Neural progenitor cell (in vitro differentiated cells): ENCODE data around the gene MYBPHL.

Experiments
- EZH2 ChIP-seq: fragments of 200-600 bp; sonication (generic); IDR thresholded peaks from 2 replicates; pipeline ENCODE4 v1.6.1; 2017; ENCODE audit warnings: antibody characterized with exemption, mild to moderate bottlenecking, moderate library complexity
- TF ChIP-seq, protein P1 (sequence below): fragments of 200-600 bp; sonication (generic); IDR thresholded peaks from 2 replicates; pipeline ENCODE4 v1.5.1; 2017; ENCODE audit warnings: antibody characterized with exemption, mild to moderate bottlenecking

DNA sequence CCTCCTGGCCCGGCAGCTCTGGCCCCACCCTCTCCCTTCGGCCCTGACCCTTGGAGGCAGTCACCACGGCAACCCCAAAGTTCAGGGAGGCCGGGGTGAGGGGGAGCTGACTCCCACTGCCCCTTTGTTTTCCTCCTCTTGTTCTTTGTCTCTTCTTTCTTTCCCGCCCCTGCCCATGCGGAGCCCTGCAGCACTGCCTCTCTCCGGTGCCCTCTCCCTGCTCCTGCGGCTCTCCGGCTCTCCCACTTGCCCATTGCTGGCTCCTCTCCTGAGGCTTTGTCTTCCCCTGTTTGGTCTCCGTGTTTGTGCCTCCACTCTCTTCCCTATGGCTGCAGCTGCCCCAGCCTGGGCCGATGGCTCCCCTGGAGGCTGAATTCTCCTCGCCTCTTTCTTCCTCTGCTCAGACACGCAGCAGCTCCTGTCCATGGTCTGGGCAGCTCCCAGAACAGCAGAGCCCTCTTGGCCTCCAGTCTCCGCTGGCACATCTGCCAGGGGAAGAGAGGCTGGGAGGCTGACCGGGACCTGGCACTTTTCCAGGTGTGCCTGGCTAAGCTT, 51.6 kb downstream of the MYBPHL start:
- TF ChIP-seq, protein P1, sequence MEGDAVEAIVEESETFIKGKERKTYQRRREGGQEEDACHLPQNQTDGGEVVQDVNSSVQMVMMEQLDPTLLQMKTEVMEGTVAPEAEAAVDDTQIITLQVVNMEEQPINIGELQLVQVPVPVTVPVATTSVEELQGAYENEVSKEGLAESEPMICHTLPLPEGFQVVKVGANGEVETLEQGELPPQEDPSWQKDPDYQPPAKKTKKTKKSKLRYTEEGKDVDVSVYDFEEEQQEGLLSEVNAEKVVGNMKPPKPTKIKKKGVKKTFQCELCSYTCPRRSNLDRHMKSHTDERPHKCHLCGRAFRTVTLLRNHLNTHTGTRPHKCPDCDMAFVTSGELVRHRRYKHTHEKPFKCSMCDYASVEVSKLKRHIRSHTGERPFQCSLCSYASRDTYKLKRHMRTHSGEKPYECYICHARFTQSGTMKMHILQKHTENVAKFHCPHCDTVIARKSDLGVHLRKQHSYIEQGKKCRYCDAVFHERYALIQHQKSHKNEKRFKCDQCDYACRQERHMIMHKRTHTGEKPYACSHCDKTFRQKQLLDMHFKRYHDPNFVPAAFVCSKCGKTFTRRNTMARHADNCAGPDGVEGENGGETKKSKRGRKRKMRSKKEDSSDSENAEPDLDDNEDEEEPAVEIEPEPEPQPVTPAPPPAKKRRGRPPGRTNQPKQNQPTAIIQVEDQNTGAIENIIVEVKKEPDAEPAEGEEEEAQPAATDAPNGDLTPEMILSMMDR = peak; percentile 36
- no peak for TF ChIP-seq EZH2
